Endothelial cell of umbilical vein (primary cell): ENCODE results near the gene SMAD3. TPM values are rescaled to one million over a fixed set of nuclear protein-coding genes. Genes with fewer than 3 reads are reported as not detected.
A peak's percentile ranks its signal among the peaks of the same experiment; 100 is the strongest.
"Not testable (repeated sequence)": the region's sequence is repeated elsewhere in the genome, so short reads cannot be mapped to it uniquely, and the experiment has no call there.

Experiments used
- BruUV-seq: library from RNA; stranded (reverse); fragments of 400-500 nt; replicated peaks from 2 replicates; lab custom pipeline; 2021; lab: Mats Ljungman, UMichigan
- CTCF ChIA-PET: fragments of 300-600, 350-600 bp; sonication (Branson Sonifier 250); formaldehyde crosslinking; loops from one replicate; lab custom pipeline; 2021; ENCODE audit warnings: antibody characterized with exemption, inconsistent platforms; lab: Charles Lee
- POLR2A ChIA-PET: fragments of 300-600, 350-600 bp; sonication (Branson Sonifier 250); formaldehyde crosslinking; loops from one replicate; lab custom pipeline; 2021; ENCODE audit warnings: antibody characterized with exemption, inconsistent platforms; lab: Charles Lee
- DNase-seq: peaks from one replicate; pipeline ENCODE4 v3.0.0-alpha.2; 2011; ENCODE audit warnings: low read depth, low spot score
- FAIRE-seq: peaks from 2 replicates; lab custom pipeline; 2011; peaks lifted over from hg19 to GRCh38; lab: Jason Lieb, UNC
- H2AFZ ChIP-seq: 2 replicates; pipeline ENCODE4 v1.6.0; 2012; ENCODE audit warnings: low read depth, low read length, control low read depth, inconsistent platforms
- H3K27ac ChIP-seq: 2 replicates; pipeline ENCODE4 v1.5.1; 2011; ENCODE audit warnings: low read depth, mild to moderate bottlenecking, control low read depth, low read length, moderate library complexity; ENCODE audit not compliant: insufficient read depth
- H3K27me3 ChIP-seq, 2 experiments: 2 replicates each; pipeline versions ENCODE4 v1.6.0 to v1.6.1; 2011; ENCODE audit warnings: low read length in 2 of 2, mixed read lengths in 1 of 2; ENCODE audit not compliant: control insufficient read depth in 2 of 2, insufficient read depth in 2 of 2
- H3K36me3 ChIP-seq, 2 experiments: 2 replicates in 1 of 2; 3 replicates in 1 of 2; pipeline ENCODE4 v1.5.1; 2011; ENCODE audit warnings: low read length in 2 of 2, mild to moderate bottlenecking in 1 of 2, moderate library complexity in 1 of 2; ENCODE audit not compliant: control insufficient read depth in 2 of 2, insufficient read depth in 2 of 2; ENCODE audit errors: extremely low read depth in 1 of 2
- H3K4me1 ChIP-seq: 3 replicates; pipeline ENCODE4 v1.5.1; 2011; ENCODE audit warnings: mild to moderate bottlenecking, low read length; ENCODE audit not compliant: control insufficient read depth, insufficient read depth; ENCODE audit errors: extremely low read depth
- H3K4me2 ChIP-seq: 2 replicates; pipeline ENCODE4 v1.6.1; 2011; ENCODE audit warnings: low read length, control low read depth, mixed read lengths; ENCODE audit not compliant: insufficient read depth
- H3K4me3 ChIP-seq, 3 experiments: fragments of 200-600 bp in 1 of 3; sonication (generic), shearing (Covaris generic) in 1 of 3; replicated peaks in 1 of 3; 2 replicates each; pipeline ENCODE4 v1.5.1; 2011 to 2016; ENCODE audit warnings: control low read depth in 3 of 3, low read length in 3 of 3, mild to moderate bottlenecking in 2 of 3, inconsistent platforms in 1 of 3, low read depth in 1 of 3, moderate library complexity in 1 of 3; ENCODE audit not compliant: insufficient read depth in 1 of 3
- H3K79me2 ChIP-seq: 2 replicates; pipeline ENCODE4 v1.6.0; 2012; ENCODE audit warnings: low read length, inconsistent platforms; ENCODE audit not compliant: control insufficient read depth, insufficient read depth
- H3K9ac ChIP-seq: replicated peaks from 2 replicates; pipeline ENCODE3; 2011; ENCODE audit warnings: low read length, control low read depth; ENCODE audit not compliant: insufficient read depth; ENCODE audit errors: extremely low read depth
- H3K9me1 ChIP-seq: replicated peaks from 3 replicates; pipeline ENCODE4 v1.6.0; 2011; ENCODE audit warnings: mild to moderate bottlenecking, low read length; ENCODE audit not compliant: control insufficient read depth, insufficient read depth; ENCODE audit errors: extremely low read depth
- H3K9me3 ChIP-seq: replicated peaks from 2 replicates; pipeline ENCODE4 v1.5.1; 2012; ENCODE audit warnings: low read length, inconsistent platforms; ENCODE audit not compliant: control insufficient read depth, insufficient read depth
- H4K20me1 ChIP-seq: replicated peaks from 2 replicates; pipeline ENCODE3; 2011; ENCODE audit warnings: mild to moderate bottlenecking, low read length; ENCODE audit not compliant: control insufficient read depth, insufficient read depth; ENCODE audit errors: extremely low read depth
- FOS ChIP-seq: IDR thresholded peaks from 2 replicates; pipeline ENCODE4 v1.6.1; 2011; ENCODE audit warnings: mild to moderate bottlenecking, low read length, moderate library complexity, borderline replicate concordance; ENCODE audit not compliant: insufficient read depth
- JUN ChIP-seq: IDR thresholded peaks from 2 replicates; pipeline ENCODE4 v1.6.1; 2011; ENCODE audit warnings: borderline replicate concordance, low read depth; ENCODE audit not compliant: insufficient read length, insufficient read depth
- MYC ChIP-seq: IDR thresholded peaks from one replicate; pipeline ENCODE4 v1.6.1; 2011; ENCODE audit warnings: mild to moderate bottlenecking, low read depth, low read length
- POLR2AphosphoS5 ChIP-seq: IDR thresholded peaks from 2 replicates; pipeline ENCODE4 v1.6.1; 2012; ENCODE audit warnings: low read depth, mild to moderate bottlenecking, control low read depth, low read length, moderate library complexity; ENCODE audit not compliant: insufficient read depth
- dilution Hi-C: fragments of 300-500 bp; cut with MboI; formaldehyde crosslinking; loops from one replicate; pipeline ENCODE4 v1.15.0; 2019; ENCODE audit warnings: low sequenced_read_pairs; ENCODE audit not compliant: extremely low pct_ligation_motif_present
- intact Hi-C: fragments of 100-400 bp; cut with micrococcal nuclease; formaldehyde crosslinking; loops from one replicate; pipeline ENCODE4 v1.10.0; 2022
- polyA plus RNA-seq, 4 experiments: library from polyadenylated mRNA; depleted of rRNA in 3 of 4; stranded (reverse) in 3 of 4; unstranded in 1 of 4; fragments of >200 nt; gene quantifications; 2 replicates each; pipeline versions ENCODE4 v1.2.1 to v1.2.3, GENCODE V29; 2011 to 2012; ENCODE audit warnings: missing spikeins in 1 of 4
- total RNA-seq: library from RNA; stranded (reverse); gene quantifications from 2 replicates; pipeline ENCODE4 v1.2.3, GENCODE V29; 2021
- TF ChIP-seq, protein P1 (sequence below): IDR thresholded peaks from 2 replicates; pipeline ENCODE4 v1.6.1; 2011; ENCODE audit not compliant: insufficient read depth, insufficient read length
- TF ChIP-seq, protein P2 (sequence below), 2 donors: IDR thresholded peaks; 1 replicate in 1 of 2; 2 replicates in 1 of 2; pipeline ENCODE4 v1.5.1; 2011; ENCODE audit warnings: low read length in 2 of 2, mild to moderate bottlenecking in 2 of 2, moderate library complexity in 2 of 2, control low read depth in 1 of 2, inconsistent platforms in 1 of 2, low read depth in 1 of 2; ENCODE audit not compliant: insufficient read depth in 1 of 2; ENCODE audit errors: extremely low read depth in 1 of 2

The SMAD3 gene
- total and polyA plus RNA-seq, 2 donors (not counting 3 experiments of a cell fraction or from before 2014, with no cell fraction given), result 56.4 to 88.2 TPM

DNA sequence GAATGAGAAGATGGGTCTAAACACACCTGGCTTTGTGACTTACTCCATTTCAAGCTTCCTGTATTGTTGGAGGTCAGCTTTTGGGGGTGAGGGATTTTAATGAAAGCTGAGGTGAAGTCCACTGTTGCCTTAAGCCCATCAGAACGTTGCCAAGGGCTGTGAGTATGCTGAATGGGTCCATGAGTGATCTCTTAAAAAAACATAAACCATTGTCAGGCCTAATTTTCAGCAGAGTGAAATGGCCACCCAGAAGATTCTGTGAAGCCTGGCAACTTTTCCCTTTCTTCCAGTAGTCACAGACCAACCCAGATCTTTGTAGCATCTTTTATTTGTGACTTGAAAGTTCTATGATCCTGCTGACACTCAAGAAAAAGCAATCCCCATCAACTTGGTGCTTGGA, 87.0 kb downstream of the SMAD3 start:
- Histone ChIP-seq H3K9ac (no peak overlapping the region), H3K9me1 (no peaks in the 10 kb centered on the region), H3K4me3 (no peak overlapping the region), H3K4me1 (peaks cover 37% of the 10 kb centered on the region), H3K27me3 (no peaks in the 10 kb centered on the region), H3K27ac (no peak overlapping the region), H3K79me2 (peaks cover 85% of the 10 kb centered on the region), H3K36me3 (no peaks in the 10 kb centered on the region), H2AFZ (no peak overlapping the region), H3K9me3 (no peaks in the 10 kb centered on the region), H4K20me1 (no peaks in the 10 kb centered on the region), H3K4me2 (no peak overlapping the region)
- DNase-seq, result no peak
- no TSS peak for BruUV-seq
- dilution Hi-C loops, result no loop called here
- CTCF ChIA-PET, result no interaction called here
- no peak for TF ChIP-seq MYC
- TF ChIP-seq, protein P1, sequence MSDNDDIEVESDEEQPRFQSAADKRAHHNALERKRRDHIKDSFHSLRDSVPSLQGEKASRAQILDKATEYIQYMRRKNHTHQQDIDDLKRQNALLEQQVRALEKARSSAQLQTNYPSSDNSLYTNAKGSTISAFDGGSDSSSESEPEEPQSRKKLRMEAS, result no peak
- TF ChIP-seq, protein P2, sequence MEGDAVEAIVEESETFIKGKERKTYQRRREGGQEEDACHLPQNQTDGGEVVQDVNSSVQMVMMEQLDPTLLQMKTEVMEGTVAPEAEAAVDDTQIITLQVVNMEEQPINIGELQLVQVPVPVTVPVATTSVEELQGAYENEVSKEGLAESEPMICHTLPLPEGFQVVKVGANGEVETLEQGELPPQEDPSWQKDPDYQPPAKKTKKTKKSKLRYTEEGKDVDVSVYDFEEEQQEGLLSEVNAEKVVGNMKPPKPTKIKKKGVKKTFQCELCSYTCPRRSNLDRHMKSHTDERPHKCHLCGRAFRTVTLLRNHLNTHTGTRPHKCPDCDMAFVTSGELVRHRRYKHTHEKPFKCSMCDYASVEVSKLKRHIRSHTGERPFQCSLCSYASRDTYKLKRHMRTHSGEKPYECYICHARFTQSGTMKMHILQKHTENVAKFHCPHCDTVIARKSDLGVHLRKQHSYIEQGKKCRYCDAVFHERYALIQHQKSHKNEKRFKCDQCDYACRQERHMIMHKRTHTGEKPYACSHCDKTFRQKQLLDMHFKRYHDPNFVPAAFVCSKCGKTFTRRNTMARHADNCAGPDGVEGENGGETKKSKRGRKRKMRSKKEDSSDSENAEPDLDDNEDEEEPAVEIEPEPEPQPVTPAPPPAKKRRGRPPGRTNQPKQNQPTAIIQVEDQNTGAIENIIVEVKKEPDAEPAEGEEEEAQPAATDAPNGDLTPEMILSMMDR (IDR thresholded peaks at IDR 0.05; ENCODE audit: extremely low read depth in 1 of 2, insufficient read depth in 1 of 2, low read depth in 1 of 2, low read length in 2 of 2), result no peak
- TF ChIP-seq FOS, result no peak
- no peak for TF ChIP-seq JUN
- no peak for TF ChIP-seq POLR2AphosphoS5
- intact Hi-C loops, result no loop called here
- peak; percentile 21 for FAIRE-seq
- POLR2A ChIA-PET, result no interaction called here

DNA sequence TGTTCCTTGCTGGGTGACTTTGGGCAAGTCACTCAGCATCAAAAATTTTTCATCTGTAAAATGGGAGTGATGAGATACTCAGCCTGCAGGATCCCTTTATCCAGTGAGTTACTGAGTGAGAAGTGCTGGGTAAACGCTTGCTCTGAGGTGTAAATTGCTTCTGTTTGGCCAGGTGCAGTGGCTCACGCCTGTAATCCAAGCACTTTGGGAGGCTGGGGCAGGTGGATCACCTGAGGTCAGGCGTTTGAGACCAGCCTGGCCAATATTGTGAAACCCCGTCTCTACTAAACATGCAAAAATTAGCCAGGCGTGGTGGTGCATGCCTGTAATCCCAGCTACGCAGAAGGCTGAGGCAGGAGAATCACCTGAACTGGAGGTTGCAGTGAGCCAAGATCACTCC, 87.6 kb downstream of the SMAD3 start:
- H3K27ac ChIP-seq, H3K4me3 ChIP-seq, POLR2A ChIA-PET, H2AFZ ChIP-seq, H3K9me1 ChIP-seq, H3K4me2 ChIP-seq, FAIRE-seq, BruUV-seq, H3K36me3 ChIP-seq, DNase-seq, H3K27me3 ChIP-seq, H3K9ac ChIP-seq, H3K9me3 ChIP-seq, H4K20me1 ChIP-seq, dilution Hi-C loops, CTCF ChIA-PET, intact Hi-C loops: not testable (repeated sequence)
- Histone ChIP-seq H3K79me2 (peaks cover 85% of the 10 kb centered on the region), H3K4me1 (peaks cover 37% of the 10 kb centered on the region)
